Ramos (cell line): ENCODE measurements around the gene TULP4.

Experiments
- in situ Hi-C: fragments of 300-500 bp; cut with MboI; formaldehyde crosslinking; loops from one replicate; pipeline ENCODE4 v1.14.3; 2022; ENCODE audit warnings: low sequenced_read_pairs; ENCODE audit not compliant: unreplicated experiment

The TULP4 gene

DNA sequence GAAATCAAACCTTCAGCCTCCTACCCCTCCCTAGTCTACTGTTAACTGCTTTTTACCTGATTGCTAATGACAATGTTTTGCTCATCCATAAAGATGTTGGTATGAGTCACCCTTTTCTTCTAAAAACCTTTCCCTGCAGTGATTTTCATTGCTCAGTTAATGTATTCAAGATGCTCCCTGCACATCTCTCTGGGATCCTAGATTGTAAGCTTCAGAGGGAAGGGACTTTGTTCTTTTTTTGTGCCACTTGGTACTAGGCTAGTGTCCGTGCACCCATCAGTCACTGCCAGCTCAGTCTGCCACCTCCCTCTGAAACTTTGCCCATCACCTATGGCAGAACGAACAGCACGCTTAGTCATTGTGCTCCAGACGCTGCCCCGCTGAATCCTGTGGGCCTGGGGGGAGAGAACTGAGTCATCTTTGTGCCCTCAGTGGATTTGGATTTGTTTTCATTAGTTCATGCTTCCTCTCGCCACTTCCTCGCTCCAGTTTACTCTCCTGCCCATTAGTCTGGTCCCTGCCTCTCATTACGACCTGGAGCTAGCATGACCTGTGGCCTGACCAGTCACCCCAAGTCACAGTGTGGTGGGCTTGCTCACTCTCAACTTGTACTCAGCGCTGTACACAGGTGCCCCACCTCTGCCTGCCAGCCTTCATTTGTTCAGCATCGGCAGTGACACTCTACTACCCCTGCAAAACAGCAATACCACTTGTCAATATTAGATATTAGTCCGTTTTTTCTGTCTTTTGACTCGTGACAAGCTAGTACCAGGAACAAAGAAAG lies 169.6 kb downstream of the TULP4 start:
- in situ Hi-C loops: no loop called here

DNA sequence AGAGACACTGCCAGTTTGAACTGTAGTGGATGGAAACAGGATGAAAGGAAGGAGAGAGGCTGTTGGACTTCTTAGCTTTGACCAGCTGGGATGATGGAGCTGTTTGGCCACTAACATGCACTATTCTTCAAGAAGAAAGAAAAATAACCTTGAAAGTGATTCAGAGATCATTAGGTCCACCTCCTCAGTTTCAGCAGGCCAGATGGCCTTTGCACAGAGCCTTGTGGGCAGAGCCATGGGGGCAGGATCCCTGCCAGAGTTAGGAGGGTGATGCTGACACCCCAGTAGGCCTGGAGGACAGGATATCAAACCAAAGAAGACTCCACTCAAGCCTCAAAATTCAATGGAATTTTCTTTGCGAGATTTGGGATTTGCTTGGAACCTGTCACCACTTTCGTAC lies 173.2 kb downstream of the TULP4 start:
- in situ Hi-C loops: no loop called here

DNA sequence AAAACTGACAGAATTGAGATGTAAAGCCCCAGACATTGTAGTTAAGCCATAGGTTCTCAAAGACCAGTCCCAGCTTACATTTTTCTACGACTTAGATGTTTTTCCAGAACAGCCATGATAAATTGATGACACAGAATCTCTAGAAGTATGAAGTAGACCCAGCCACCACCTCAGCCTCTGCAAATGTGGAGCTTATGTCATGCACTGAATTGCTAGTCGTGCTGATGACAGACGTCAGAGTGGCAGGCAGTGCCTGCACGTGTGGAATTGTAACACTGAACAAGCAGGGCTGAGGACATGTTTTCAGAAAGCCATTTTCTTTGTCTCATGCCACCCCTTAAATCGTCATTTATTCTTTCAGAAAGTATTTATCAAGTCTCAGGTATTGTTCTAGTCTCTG lies 175.2 kb downstream of the TULP4 start:
- in situ Hi-C loops: no loop called here

DNA sequence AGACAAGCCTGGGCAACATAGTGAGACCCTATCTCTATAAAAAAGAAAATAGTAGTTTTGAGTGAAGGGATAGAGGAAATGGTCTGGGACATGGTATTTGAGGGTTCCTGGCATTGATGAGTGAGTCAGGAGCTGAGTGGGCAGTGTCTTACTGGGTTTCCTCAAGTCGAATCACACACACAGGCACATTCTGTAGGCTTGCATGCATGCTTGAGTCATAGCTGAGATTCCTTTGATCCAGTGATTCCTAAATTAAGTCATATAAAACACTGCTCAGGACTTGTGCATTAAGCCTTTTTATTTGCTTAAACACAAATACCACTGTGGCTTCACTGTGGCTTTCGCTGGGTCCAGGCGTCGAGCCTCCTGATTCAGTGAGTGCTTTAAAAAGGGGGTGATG lies 175.8 kb downstream of the TULP4 start:
- in situ Hi-C loops: no loop called here

DNA sequence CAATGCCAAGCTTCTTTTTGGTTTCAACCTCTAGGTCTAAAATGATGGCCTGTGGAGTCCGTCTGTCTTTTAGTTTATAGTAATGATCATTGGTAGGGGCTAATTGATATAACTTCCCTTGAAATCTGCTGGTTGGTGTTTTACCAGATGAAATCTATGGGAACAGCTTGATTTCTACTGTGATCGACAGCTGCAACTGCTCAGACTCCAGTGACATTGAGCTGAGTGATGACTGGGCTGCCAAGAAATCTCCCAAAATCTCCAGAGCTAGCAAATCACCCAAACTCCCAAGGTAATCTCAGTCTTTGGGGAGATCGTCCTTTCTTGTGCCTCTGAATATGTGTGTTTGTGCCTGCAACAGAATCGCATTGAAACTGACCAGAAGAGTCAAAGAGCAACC lies 177.2 kb downstream of the TULP4 start:
- in situ Hi-C loops: no loop called here

DNA sequence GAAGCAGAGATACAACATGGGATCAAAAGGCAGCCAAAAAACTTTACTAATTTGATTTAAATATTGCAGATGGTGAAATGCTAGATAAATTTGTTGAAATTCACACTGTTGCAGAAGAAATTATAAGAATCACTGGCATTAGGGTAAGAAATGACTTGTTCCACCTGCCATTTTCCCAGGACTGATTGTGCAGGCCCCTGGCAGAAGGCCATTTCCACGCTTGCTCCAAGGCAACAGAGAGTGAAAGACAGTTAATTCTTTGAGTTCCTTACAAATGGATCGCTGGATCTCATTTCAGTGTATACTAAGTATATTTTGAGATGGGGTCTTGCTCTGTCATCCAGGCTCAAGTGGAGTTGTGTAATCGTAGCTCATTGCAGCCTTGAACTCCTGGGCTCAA lies 180.6 kb downstream of the TULP4 start:
- in situ Hi-C loops: no loop called here

DNA sequence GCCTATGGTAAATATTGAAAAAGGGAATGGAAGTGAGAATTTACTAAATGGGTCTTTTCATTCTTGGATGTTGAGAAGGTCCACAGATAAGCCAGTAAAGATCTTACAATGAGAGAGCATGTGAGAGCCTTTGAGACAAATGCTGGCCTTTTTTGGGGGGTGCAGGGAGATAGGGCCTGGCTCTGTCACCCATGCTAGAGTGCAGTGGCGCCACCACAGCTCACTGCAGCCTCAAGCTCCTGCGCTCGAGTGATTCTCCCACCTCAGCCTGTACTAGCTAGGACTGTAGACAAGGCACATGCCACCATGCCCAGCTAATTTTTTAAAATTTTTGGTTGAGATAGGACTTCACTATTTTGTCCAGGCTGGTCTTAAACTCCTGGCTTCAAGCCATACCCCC lies 184.4 kb downstream of the TULP4 start:
- in situ Hi-C loops: no loop called here

DNA sequence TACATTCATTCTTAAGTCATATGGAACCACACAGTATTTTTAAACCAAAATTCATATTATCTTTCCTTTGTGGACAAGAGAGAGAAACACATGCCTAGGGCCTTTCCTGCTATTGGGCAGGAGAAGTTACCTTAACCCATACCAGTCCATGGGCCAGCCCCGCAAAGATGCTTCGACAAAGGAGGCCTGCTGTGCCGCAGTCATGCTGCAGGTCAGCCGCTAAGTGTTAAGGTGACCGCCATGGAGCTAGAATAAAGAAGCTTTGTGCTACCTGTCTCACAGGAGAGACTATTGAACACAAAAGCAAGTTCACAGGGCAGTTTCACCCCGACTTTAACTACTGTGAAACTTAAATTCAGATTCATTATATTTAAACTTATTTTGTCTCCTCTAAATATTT lies 185.4 kb downstream of the TULP4 start:
- in situ Hi-C loops: no loop called here

DNA sequence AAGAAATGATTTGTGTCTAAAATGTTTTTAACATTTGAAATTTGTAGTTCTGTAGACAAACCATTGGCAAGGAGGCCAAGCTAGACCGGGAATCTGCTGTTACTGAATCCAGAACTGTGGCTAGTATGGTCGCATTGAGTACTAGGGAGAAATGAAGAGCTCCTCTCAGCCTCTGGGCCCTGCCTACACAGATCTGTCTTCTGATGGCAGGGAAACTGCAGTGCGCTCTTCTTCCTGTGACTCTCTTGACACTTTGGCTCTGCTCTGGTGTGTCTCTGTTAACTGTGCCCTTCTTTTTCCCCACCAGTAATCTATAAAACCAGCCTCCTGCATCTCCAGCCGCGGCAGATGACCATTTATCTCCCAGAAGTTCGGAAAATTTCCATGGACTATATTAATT lies 186.1 kb downstream of the TULP4 start:
- in situ Hi-C loops: no loop called here

DNA sequence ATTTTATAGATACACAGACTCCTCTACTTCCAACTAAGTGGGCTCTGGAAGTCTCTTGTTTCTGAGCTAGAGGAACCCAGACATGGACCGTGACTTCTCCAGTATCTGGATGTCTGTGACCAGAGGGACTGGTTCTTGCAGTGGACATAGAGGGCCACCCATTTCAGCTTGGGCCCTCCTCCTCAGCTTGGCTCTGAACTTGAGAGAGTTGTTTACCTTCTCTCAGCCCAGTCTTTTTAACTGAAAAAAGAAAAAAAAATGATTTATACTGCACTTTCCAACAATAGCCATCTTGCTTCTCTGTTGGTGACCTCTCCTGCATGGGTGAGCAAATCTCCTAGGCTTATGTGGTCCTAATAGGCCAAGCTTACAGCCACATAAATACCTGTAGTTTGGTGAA lies 187.3 kb downstream of the TULP4 start:
- in situ Hi-C loops: no loop called here

DNA sequence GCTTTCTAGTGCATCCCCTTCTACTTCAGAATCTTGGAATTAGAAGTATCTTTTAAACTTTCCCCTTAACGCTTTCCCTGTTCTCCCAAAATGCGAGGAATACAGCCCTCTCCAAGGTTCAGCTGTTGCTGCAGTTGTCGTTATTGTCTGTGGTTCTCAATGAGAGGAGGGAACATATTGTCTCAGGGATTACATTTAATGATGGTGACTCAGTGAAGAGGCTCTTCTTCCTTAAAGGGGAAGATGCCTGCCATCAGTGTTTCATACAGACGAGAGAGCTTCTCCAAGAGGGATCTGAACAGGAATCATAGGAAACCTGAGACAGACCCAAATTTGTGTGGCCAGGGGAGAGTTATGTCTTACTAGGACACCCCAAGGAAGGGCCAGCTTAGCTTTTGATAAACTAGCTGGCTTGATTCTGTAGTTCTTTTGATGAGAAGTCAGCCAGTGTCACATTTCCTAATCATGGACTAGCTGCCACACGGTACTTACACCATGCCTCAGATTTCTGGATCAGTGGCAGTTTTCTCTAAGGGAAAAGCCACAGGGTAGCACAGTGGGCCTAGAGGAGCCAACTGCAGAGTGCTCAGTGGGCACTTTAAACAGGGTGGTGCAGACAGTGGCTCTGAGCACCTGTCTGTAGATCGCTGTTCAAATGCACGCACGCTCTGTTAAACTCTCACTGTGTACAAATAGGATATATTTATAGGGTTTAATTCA lies 187.9 kb downstream of the TULP4 start:
- in situ Hi-C loops: no loop called here

DNA sequence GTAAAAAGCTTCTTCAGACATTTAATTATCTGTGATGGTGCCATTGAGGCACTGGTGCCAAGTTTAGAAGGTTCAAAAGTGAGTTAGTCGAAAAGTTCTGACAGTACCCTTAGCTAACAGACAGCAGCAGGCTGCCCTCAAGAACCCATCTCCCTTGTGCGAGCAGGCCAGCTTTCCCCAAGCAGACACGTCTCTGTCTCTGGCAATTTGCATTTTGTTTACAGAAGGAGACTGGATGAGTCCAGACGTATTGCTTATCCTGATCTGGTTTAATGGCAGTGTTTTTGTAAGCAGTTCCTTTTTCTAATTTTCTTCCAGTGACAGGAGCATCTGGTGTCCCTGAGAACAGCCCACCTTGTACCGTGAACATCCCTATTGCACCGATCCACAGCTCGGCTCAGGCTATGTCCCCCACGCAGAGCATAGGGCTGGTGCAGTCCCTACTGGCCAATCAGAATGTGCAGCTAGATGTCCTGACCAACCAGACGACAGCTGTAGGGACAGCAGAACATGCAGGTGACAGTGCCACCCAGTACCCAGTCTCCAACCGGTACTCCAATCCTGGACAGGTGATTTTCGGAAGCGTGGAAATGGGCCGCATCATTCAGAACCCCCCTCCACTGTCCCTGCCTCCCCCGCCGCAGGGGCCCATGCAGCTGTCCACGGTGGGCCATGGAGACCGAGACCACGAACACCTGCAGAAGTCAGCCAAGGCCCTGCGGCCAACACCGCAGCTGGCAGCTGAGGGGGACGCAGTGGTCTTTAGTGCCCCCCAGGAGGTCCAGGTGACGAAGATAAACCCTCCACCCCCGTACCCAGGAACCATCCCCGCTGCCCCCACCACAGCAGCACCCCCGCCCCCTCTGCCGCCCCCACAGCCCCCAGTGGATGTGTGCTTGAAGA lies 189.3 kb downstream of the TULP4 start:
- in situ Hi-C loops: no loop called here

DNA sequence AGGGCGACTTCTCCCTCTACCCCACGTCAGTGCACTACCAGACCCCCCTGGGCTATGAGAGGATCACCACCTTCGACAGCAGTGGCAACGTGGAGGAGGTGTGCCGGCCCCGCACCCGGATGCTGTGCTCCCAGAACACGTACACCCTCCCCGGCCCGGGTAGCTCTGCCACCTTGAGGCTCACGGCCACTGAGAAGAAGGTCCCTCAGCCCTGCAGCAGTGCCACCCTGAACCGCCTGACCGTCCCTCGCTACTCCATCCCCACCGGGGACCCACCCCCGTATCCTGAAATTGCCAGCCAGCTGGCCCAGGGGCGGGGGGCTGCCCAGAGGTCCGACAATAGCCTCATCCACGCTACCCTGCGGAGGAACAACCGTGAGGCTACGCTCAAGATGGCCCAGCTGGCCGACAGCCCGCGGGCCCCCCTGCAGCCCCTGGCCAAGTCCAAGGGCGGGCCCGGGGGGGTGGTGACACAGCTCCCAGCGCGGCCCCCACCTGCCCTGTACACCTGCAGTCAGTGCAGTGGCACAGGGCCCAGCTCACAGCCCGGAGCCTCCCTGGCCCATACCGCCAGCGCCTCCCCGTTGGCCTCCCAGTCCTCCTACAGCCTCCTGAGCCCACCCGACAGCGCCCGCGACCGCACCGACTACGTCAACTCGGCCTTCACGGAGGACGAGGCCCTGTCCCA lies 190.1 kb downstream of the TULP4 start:
- in situ Hi-C loops: no loop called here

DNA sequence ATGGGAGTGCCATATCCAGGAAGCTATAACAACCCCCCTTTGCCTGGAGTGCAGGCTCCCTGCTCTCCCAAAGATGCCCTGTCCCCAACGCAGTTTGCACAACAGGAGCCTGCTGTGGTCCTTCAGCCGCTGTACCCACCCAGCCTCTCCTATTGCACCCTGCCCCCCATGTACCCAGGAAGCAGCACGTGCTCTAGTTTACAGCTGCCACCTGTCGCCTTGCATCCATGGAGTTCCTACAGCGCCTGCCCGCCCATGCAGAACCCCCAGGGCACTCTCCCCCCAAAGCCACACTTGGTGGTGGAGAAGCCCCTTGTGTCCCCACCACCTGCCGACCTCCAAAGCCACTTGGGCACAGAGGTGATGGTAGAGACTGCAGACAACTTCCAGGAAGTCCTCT lies 191.0 kb downstream of the TULP4 start:
- in situ Hi-C loops: no loop called here

DNA sequence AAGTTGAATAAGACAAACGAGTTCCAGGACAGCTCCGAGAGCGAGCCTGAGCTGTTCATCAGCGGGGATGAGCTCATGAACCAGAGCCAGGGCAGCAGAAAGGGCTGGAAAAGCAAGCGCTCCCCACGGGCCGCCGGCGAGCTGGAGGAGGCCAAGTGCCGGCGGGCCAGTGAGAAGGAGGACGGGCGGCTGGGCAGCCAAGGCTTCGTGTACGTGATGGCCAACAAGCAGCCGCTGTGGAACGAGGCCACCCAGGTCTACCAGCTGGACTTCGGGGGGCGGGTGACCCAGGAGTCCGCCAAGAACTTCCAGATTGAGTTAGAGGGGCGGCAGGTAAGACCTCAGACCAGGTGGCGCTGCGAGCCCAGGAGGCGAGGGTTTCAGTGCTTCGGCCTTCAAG lies 191.6 kb downstream of the TULP4 start:
- in situ Hi-C loops: no loop called here

DNA sequence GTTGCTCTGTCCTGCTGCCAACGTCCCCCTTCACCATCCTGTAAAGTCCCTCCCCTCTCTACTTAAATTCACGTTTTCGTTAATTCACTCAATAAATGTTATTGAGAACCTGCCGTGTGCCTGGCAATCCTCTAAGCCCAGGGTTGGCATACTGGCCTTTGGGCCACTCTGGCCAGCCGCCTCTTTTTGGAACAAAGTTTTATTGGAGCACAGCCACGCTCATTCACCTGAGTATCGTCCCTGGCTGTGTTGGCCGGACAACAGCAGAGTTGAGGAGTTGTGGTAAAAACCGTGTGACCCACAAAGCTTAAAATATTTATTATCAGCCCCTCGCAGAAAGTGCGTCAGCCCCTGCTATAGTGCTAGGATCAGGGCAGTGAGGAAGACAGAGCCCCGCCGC lies 192.9 kb downstream of the TULP4 start:
- in situ Hi-C loops: no loop called here

DNA sequence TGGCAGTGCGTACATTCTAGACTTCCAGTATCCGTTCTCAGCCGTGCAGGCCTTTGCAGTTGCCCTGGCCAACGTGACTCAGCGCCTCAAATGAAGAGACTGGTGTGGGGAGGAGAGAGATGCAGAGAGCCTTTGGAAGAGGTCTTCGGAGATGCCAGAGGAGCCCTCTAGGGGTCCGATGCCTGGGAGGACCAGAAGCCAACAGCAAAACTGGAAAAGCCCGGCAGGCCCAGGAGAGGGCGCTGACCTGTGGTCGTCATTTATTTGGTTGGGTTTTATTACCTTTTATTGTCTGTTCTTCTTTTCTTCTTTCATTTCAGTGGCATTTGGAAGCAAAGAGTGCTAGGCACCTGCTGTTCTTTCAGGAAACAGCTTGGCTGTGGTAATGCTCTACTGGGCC lies 194.3 kb downstream of the TULP4 start:
- in situ Hi-C loops: no loop called here

DNA sequence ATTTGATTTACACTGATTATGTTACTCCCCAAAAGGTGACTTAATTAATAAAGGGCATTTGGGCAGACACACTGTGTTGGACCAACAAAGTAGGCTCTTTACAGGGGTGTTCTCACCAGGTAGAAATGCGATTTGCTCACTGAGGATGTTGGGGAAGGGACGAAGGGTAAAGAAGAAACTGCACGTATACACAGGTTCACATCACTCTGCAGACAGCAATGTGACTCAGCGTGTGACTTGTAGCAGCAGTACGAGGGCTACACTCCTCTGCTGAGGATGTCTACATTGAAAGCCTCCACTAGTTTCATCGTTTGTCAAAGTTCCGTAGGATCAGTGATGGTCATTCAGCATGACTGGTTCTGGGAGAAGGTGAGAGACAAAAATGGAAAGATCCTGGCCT lies 194.9 kb downstream of the TULP4 start:
- in situ Hi-C loops: no loop called here

DNA sequence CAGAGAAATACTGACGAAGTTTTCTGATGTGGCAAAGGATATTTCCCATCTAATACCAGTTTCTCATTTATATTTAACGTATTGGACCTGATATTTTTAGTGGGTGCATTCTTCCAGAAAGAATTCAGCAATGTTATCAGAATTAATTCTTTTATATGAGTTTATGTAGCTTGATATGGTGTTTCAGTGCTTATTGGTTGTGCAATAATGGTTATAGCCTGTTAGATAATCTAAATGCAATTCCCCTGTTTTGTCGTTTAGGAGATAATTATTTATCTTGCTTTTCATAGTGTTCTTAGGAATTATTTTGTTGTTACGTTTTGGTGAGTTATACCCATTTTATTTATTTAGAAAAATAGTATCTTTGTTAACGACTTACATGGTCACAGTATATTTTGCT lies 196.2 kb downstream of the TULP4 start:
- in situ Hi-C loops: no loop called here

DNA sequence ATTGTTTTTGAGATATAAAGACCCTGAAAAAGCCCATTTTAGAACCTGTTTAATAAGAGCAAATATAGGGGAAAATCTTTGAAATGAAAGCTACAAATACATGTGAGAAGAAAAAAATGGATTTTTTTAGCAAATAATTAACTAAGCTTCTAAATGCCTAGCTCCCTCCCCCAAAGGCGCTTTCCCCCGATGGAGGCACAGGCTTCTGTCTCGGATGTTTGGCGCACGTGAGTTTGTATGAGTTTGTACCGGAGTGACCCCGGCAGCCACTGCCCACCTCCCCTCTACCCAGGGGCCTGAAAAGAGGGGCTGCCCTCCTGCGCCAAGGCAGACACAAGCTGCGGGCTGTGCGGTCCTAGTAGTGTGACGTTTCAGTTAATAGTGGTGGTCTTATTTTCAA lies 197.2 kb downstream of the TULP4 start:
- in situ Hi-C loops: no loop called here
